Stimulated activated naive CD4-positive, alpha-beta T cell treated with Interleukin-2 at 50 U/mL for 16 hours (primary cell): ENCODE data around the gene THRSP.
"Not testable (repeated sequence)": the region's sequence is repeated elsewhere in the genome, so short reads cannot be mapped to it uniquely, and the experiment has no call there.

Source experiments
- DNase-seq: peaks from one replicate; lab custom pipeline; 2025; lab: John Stamatoyannopoulos, UW

THRSP gene, protein sequence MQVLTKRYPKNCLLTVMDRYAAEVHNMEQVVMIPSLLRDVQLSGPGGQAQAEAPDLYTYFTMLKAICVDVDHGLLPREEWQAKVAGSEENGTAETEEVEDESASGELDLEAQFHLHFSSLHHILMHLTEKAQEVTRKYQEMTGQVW

DNA sequence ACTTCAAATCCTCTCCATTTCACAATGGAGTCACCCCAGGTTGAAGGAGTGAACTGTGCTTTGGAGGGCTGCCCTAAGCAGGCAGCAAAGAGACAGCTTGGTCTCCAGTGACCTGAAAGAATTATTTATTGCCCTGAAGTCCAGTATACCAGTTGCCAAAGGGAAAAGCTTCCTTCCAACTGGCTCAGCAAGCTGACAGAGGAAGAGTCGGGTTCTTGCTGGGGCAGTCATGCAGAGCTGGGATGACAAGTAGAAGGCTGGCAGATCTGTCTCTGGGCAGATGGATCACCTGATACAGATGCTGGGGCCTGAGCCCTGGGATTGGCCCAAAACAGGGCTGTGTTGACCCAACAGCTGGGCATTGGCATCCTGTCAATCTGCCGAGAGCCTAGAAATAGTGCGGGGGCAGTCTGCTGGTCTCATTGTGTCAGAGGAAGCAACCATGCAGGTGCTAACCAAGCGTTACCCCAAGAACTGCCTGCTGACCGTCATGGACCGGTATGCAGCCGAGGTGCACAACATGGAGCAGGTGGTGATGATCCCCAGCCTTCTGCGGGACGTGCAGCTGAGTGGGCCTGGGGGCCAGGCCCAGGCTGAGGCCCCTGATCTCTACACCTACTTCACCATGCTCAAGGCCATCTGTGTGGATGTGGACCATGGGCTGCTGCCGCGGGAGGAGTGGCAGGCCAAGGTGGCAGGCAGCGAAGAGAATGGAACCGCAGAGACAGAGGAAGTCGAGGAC is at the start of gene THRSP:
Gene THRSP, plus strand, starts transcription at position 422 of the 742 bp plus-strand sequence. Its CDS starts 21 bp downstream, at position 443.
- DNase-seq: no peak

- DNase-seq: not testable (repeated sequence)
Measured at GRCh38 chr11:78014937-78015520, 48.6 kb upstream of the THRSP start.

GRCh38 chr11:78015878-78016277 is 47.8 kb upstream of the THRSP start:
- DNase-seq: no peak

- no peak for DNase-seq
Measured at GRCh38 chr11:78019808-78020207, 43.9 kb upstream of the THRSP start.

- no peak for DNase-seq
Measured at GRCh38 chr11:78020246-78020645, 43.4 kb upstream of the THRSP start.

GRCh38 chr11:78021611-78022010 is 42.0 kb upstream of the THRSP start:
- DNase-seq: no peak

GRCh38 chr11:78022397-78023396 is 41.0 kb upstream of the THRSP start, which contains the start of gene KCTD14:
TSS of gene KCTD14 (minus strand) at chr11:78023276. CDS start at chr11:78023249, 27 bp downstream.
- DNase-seq: no peak

DNA sequence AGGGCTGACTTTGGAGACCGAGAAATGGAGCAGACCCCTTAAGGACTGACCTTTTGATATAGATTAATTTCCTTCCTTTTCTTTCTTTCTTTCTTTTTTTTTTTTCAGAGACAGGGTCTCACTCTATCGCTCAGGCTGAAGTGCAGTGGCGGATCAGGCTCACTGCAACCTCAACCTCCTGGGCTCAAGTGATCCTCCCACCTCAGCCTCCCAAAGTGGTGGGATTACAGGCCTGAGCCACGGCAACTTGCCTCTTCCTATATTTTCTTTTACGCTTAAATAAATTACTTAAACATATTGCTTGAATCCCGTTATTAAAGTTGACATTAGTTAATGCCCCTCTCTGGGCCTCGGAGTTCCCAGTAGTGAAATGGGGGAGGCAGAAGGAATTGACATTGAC is 40.2 kb upstream of the THRSP start:
- DNase-seq: no peak

DNA sequence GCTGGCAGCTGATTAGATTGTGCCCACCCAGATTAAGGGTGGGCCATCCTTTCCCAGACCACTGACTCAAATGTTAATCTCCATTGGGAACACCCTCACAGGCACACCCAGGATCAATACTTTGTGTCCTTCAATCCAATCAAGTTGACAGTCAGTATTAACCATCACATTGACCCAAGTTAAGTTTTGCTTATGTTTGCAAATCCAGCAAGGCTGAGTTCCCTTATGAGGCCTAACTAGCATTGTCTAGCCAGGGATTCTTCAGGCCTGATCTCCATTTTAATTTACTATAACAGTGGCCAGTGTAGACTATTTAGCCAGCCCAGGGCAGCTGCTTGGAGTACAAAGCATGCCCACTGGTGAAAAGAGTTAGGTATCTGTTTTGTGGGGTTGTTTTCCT is 38.3 kb upstream of the THRSP start:
- no peak for DNase-seq

GRCh38 chr11:78027759-78028158 is 35.9 kb upstream of the THRSP start:
- no peak for DNase-seq

DNA sequence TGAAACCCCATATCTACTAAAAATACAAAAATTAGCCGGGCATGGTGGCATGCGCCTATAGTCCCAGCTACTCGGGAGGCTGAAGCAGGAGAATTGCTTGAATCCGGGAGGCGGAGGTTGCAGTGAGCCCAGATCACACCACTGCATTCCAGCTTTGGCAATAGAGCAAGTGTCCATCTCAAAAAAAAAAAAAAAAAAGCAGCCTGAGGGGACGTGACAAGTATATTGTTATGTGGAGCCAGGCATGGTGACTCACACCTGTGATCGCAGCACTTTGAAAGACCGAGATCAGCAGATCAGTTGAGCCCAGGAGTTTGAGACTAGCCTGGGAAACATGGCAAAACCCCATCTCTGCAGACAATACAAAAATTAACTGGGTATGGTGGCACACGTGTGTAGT is 35.2 kb upstream of the THRSP start:
- DNase-seq: not testable (repeated sequence)

DNA sequence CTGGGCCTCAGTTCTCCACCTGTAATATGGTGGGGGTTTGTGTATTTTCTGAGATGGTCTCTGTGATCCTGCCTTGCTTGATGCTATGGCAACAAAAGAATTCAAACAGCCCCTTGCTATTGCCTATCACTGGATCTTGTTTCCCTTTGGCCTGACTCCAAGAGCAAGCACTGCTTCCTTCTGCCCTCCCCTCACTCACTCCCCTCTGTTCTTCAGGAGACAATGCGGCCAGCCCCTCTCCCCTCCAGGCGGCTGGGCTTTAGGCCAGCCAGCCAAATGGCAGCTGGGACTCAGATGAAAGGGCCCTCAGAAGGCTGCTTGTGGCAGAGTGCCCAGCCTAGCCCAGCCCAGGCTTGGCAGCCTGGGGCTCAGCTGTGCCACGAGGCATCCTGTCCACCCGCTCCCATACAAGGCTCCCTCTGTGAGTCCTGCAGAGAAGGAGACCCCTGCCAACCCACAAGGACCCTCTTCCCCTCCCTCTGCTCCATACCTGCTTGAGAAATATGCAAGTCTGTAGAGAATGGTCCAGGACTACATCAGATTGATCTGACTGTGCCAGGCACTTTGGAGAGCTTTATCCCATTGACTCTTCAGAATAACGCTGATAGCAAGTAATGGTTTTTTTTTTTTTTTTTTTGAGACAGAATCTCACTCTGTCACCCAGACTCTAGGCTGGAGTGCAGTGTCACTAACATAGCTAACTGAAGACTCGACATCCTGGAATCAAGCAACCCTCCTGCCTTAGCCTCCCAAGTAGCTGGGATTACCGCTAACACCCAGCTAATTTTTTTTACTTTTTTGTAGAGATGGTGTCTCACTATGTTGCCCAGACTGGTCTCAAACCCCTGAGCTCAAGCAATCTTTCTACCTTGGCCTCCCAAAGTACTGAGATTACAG is 33.0 kb upstream of the THRSP start:
- no peak for DNase-seq

DNA sequence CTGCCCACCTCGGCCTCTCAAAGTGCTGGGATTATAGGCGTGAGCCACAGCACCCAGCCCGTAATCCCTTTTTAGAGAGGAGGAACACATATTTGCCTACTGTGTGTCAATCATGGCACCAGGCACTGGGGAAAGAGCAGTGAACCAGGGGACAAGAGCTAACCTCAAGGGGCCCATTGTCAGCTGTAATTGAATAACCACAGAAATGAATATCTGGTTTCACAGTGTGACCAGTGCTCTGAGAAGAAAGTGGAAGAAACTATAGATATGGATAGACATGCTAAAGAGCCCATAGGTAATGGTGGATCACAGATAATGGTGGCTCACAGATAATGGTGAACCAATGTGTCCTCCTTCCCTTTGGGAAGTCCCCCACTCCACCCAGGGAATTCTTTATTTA is 32.0 kb upstream of the THRSP start:
- DNase-seq: no peak

DNA sequence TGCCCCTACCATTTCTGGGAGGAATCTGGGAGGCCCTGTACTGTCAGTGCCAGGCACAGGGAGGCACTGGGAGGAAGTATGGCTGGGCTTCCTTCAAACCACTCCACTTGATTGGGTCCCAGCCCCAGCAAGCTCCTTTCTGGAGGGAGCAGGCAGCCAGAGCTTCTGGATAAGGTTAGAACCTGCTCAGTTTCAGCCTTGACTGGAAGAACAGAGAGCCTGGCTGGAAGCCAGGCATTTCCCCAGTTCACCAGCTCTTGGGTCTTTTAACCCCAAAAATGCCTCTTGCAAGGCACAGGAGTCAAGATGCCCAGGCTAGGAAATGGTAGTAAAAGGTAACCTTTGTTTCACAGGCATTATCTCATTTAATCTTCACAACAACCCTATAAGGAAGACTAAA is 31.6 kb upstream of the THRSP start:
- DNase-seq: no peak

DNA sequence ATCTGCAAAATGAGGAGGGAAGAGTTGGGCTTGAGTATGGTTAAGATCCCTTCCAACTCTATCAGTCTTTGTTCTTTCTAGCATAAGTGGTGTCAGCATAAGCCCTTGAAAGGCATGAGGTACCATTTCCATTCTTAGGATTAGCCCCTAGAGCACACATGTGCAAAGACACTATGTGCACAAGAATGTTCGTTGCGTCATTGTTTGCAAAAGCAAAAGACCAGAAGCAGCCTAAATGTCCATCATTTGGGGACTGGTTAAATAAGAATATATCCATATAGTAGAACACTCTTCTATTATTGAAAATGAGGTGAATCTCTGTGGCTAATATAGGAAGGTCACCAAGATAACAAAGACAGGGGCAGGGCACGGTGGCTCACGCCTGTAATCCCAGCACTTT is 30.6 kb upstream of the THRSP start:
- no peak for DNase-seq

- DNase-seq: no peak
Measured at GRCh38 chr11:78034623-78035022, 29.0 kb upstream of the THRSP start.

DNA sequence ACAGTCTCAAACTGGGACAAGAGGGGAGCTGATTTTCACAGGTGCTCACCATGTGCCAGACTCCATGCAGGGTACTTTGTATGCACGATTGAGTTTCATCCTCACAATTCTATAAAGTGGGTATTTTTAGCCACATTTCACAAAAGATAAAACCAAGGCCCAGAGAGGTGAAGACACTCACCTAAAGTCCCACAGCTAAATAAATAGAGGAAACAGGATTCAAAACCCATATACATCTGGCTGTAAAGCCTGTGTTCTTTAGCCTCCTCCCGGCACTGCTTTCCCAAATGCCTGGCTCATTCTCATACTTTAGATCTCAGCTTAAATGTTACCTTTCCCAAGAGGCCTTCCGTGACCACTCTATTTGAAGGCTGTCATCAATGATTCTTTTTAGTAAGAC is 27.3 kb upstream of the THRSP start:
- DNase-seq: no peak

- no peak for DNase-seq
Measured at GRCh38 chr11:78037056-78037455, 26.6 kb upstream of the THRSP start.

DNA sequence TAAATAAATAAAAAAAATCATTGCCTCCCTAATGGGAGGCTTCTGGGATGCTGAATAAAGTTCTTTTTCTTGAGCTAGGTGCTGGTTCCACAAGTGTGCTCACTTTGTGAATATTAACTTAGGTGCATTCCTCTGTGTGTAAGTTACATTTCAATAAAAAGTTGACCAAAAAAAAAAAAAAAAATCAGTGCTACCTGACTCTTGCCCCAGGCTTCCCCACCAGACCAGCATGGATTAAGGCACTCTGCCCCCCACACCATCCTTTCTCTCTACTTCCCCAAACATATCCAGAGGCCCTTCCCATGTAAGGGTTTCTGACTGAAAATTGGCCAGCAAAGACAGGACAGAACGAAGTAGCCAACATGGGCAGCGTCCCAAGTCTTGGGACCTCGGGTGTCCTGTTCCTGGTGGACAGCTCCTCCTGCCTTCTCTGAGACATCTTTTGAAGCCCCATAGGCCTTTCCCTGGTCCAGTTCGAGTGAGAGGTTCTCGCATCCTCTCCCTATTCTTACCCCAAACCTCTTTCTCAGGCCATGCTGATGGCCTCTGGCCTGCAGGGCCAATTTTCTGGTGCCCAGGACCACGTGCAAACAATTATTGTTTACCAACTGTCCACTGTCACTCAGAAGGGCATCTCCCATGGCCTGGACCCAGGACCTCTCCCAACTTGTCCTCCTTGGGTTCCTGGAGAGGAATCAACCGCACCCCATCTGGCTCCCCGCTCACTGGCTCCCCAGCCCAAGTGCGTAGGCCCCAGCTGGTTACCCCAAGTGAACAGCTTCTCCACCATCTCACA is 25.6 kb upstream of the THRSP start:
- no peak for DNase-seq

- DNase-seq: no peak
Measured at GRCh38 chr11:78038697-78039313, 24.9 kb upstream of the THRSP start.
